LHCN-M2 (cell line): ENCODE results near the gene NDUFS6. TPM values are rescaled to one million over a fixed set of nuclear protein-coding genes. Genes with fewer than 3 reads are reported as not detected.
"Not testable (repeated sequence)": the region's sequence is repeated elsewhere in the genome, so short reads cannot be mapped to it uniquely, and the experiment has no call there.

ENCODE experiments used
- DNase-seq: peaks from one replicate; pipeline ENCODE4 v3.0.0-alpha.2; 2012; ENCODE audit warnings: low read depth
- total RNA-seq: library from RNA; depleted of rRNA; stranded (reverse); fragments of >200 nt; gene quantifications from 2 replicates; pipeline ENCODE4 v1.2.3, GENCODE V29; 2014

Gene NDUFS6
- total RNA-seq, 1 experiment from 2014 or later = 65.8 TPM

DNA sequence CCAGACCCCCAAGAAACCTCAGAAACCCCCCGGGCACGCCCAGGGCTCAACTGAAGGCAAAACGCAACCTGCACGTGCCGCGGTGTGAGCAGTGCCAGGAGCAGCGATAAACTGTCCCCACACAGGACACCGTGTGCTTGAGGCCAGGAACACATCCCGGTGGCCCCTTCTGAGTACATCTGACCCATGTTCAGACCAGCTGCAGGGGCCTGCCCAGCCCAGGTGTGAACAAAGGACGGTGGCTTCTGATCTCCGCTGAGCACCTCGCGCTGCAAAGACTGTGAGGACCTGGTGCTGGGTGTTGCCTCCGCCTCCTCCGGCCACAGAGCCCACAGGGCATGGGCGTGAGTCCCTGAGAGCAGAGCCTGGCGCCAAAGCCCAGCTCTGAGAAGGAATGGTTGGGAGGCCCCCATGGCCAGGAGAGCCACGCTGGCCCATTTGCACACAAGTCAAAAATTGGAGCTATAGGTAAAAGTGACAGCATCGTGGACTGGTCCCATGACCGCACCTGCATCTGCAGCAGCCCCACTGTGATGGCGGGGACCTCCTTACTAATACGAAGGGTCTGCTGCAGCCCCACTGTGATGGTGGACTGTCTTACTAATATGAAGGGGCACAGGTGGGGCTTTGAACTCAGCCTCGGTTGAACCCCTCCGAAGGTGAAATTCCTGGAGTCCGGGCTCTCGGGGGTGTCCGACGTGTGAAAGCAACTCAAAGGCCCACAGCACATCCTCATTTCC, 31.5 kb downstream of the NDUFS6 start:
- DNase-seq = no peak

DNA sequence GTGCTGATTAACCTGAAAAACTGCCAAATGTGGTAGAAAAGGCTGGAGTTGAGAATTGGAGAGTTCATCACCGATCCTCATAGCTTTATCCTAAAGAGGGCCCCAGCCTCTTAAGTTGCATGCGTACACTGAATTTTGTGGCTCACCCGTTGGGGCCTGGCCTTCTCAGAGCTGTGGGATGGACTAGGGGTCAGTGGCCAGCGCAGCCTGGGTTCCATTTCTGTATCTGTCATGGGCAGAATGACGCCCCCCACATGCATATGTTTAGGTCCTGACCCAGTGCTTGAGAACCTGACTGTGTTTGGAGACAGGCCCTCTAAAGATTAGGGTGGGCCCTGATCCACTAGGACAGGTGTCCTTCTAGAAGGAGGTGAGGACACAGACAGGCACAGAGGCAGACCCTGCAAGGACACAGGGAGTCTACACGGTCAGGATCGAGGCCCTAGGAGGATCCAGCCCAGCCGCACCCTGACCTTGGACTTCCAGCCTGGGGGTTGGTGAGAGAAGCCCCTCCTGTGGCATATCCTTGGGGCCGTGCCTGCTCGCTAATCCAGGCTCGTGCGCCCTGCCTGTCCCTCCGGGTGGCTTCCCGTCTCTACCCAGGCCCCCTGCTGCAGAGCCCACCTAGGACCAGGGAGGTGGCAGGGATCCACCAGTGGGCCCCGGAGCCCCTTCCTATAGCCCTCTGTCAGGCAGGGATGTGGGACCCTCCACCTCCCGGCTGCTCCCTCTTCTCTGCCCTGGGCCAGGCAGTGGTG, 32.2 kb downstream of the NDUFS6 start:
- no peak for DNase-seq

GRCh38 chr5:1834022-1834551, 32.9 kb downstream of the NDUFS6 start:
- DNase-seq = no peak

GRCh38 chr5:1834721-1835429, 33.7 kb downstream of the NDUFS6 start:
- no peak for DNase-seq

DNA sequence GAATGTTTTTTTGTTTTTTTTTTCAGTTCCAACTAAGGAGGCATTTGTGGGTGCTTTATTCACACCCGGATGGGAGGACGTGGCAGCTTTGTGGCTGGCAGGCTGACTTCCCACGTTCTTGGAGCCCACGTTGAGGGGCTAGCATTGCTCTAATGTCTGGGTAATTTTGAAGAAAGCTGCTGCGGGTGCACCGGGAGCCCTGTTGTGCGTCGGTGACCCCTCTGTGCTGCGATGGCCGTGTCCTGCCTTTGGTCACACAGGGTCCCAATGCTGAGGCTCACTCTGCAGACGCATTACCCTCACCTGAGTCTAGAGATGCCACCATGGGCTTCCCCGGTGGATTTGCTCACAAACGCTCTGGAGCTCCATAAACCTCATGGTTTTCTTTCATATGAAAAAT, 34.2 kb downstream of the NDUFS6 start:
- DNase-seq = no peak

- no peak for DNase-seq
These were observed 35.1 kb downstream of the NDUFS6 start for GRCh38 chr5:1836176-1836890.

GRCh38 chr5:1836891-1837880, 36.0 kb downstream of the NDUFS6 start:
- DNase-seq = no peak

GRCh38 chr5:1838013-1838412, 36.8 kb downstream of the NDUFS6 start:
- DNase-seq = no peak

GRCh38 chr5:1840071-1840547, 38.9 kb downstream of the NDUFS6 start:
- no peak for DNase-seq

- DNase-seq = no peak
These were observed 39.7 kb downstream of the NDUFS6 start for GRCh38 chr5:1840741-1841521.

DNA sequence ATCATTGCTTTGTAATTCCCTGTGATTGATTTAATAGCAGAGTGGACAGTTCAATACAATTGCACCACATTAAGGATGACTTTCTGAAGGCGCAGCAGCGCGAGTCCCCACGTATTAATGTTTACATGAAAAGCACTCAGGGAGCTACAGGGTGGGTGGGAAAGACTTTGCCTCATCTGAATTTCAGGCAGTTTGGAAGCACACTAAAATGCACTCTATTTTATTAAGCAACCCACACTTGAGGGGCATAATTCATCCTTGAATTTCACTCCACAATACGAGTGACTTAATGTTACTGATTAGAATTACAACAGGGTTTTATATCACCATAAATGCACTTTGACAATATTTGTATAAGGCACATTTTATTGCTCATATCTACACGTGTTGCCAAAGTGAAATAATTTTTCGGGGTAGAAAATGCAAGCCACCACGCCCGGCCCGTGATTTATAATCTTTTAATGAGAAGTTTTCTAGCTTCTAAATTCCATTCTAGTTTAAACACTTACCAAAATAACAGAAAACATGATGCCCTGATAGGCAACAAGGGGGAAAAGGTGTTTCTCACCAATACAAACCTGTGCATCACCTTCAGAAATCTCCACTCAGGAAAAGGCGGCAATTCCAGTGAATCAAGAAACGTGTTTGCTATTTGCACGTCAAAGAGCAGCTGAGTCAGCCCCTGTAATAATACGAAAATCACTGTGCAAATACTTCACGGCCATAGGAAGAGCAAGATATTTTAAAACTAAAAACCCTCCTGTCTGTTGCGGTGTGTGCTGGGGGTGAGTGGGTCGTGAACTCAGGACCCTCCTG, 41.0 kb downstream of the NDUFS6 start:
- no peak for DNase-seq

DNA sequence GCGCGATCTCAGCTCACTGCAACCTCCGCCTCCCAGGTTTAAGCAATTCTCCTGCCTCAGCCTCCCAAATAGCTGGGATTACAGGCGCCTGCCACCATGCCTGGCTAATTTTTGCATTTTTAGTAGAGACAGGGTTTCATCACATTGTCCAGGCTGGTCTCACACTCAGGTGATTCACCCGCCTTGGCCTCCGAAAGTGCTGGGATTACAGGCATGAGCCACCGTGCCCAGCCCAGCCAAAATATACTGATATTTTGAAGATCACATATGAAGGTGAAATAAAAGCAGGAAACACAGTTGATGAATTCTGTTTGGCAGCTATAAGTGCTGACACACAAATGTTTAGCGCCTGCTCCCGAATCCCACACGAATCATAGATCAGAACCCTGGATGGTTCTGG, 42.6 kb downstream of the NDUFS6 start:
- DNase-seq = not testable (repeated sequence)

DNA sequence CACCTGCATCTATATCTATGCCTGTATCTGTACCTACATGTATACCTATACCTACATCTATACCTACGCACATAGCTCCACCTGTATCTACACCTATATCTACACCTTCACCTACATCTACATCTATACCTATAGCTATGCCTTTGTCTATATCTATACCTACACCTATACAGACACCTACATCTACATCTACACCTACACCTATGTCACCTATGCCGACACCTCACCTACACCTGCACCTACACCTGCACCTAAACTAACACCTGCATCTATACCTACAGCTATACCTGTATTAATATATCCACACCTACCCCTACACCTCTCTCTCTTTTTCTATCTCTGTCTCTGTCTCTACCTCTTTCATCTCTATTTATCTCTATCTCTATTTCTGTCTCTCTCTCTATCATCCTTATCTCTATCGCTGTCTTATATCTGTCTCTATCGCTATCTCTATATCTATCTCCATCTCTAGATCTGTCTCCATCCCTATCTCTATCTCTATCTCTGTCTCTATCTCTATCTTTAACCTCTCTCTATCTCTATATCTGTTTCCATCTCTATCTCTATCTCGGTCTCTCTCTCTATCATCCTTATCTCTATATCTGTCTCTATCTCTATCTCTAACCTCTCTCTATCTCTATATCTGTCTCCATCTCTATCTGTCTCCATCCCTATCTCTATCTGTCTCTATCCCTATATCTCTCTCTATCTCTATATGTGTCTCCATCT, 43.7 kb downstream of the NDUFS6 start:
- no peak for DNase-seq

DNA sequence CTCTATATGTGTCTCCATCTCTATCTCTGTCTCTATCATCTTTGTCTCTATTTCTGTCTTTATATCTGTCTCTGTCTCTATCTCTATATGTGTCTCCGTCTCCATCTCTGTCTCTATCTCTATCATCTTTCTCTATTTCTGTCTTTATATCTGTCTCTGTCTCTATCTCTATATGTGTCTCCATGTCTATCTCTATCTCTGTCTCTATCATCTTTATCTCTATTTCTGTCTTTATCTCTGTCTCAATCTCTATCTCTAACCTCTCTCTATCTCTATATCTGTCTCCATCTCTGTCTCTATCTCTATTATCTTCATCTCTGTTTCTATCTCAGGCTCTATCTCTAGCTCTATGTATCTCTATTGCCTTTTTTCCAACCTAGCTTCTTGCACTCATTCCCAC, 44.5 kb downstream of the NDUFS6 start:
- no peak for DNase-seq

- no peak for DNase-seq
These were observed 45.4 kb downstream of the NDUFS6 start for GRCh38 chr5:1846583-1846982.

- DNase-seq = no peak
These were observed 45.8 kb downstream of the NDUFS6 start for GRCh38 chr5:1847056-1847455.

- DNase-seq = no peak
These were observed 46.4 kb downstream of the NDUFS6 start for GRCh38 chr5:1847611-1848010.
